Liver (tissue), 9 donors: Measurements from ENCODE around the gene HDDC3. TPM values are rescaled to one million over a fixed set of nuclear protein-coding genes. Genes with fewer than 3 reads are reported as not detected.

Source experiments
- DNase-seq: peaks from one replicate; pipeline ENCODE4 v3.0.0-alpha.2; 2017; ENCODE audit warnings: low spot score
- H3K27ac ChIP-seq, 2 donors: one replicate each; pipeline ENCODE4 v1.7.0; 2013; ENCODE audit warnings: inconsistent platforms in 2 of 2, low read length in 2 of 2, control low read depth in 1 of 2, low read depth in 1 of 2, mild to moderate bottlenecking in 1 of 2
- H3K27me3 ChIP-seq, 4 donors: one replicate each; pipeline versions ENCODE4 v1.6.1 to v1.7.0; 2013; ENCODE audit warnings: low read length in 3 of 4, inconsistent platforms in 1 of 4, mild to moderate bottlenecking in 1 of 4, moderate library complexity in 1 of 4; ENCODE audit not compliant: control insufficient read depth in 4 of 4, insufficient read depth in 4 of 4
- H3K36me3 ChIP-seq, 4 donors: one replicate each; pipeline versions ENCODE4 v1.6.1 to v1.7.0; 2013; ENCODE audit warnings: low read length in 3 of 4, mild to moderate bottlenecking in 3 of 4, low read depth in 1 of 4, moderate library complexity in 1 of 4; ENCODE audit not compliant: control insufficient read depth in 4 of 4, insufficient read depth in 3 of 4
- H3K4me1 ChIP-seq, 4 donors: one replicate each; pipeline versions ENCODE4 v1.6.1 to v1.7.0; 2013; ENCODE audit warnings: low read length in 3 of 4, mild to moderate bottlenecking in 3 of 4, moderate library complexity in 1 of 4; ENCODE audit not compliant: control insufficient read depth in 4 of 4, insufficient read depth in 4 of 4
- H3K4me3 ChIP-seq, 3 donors: one replicate each; pipeline versions ENCODE4 v1.6.1 to v1.7.0; 2013; ENCODE audit warnings: low read length in 3 of 3, control low read depth in 1 of 3, low read depth in 1 of 3, mild to moderate bottlenecking in 1 of 3
- H3K9ac ChIP-seq, 2 donors: one replicate each; pipeline ENCODE4 v1.7.0; 2013; ENCODE audit warnings: low read length in 2 of 2, mild to moderate bottlenecking in 2 of 2, moderate library complexity in 2 of 2, control low read depth in 1 of 2, low read depth in 1 of 2
- H3K9me3 ChIP-seq, 4 donors: one replicate each; pipeline versions ENCODE4 v1.6.1 to v1.7.0; 2013; ENCODE audit warnings: low read length in 3 of 4; ENCODE audit not compliant: control insufficient read depth in 4 of 4
- ATF3 ChIP-seq: IDR thresholded peaks from 2 replicates; pipeline ENCODE4 v1.6.1; 2016; ENCODE audit warnings: antibody characterized with exemption
- CTCF ChIP-seq: fragments of 150-350 bp; IDR thresholded peaks from 2 replicates; pipeline ENCODE4 v1.5.1; 2017; ENCODE audit warnings: improper control_type of control experiment, low read depth, low read length; ENCODE audit not compliant: missing input control
- EGR1 ChIP-seq, 2 donors: IDR thresholded peaks; 2 replicates each; pipeline ENCODE4 v1.6.1; 2016 to 2018; ENCODE audit warnings: antibody characterized with exemption in 2 of 2, low read depth in 2 of 2
- FOXA1 ChIP-seq: IDR thresholded peaks from 2 replicates; pipeline ENCODE4 v1.6.1; 2016; ENCODE audit warnings: antibody characterized with exemption
- FOXA2 ChIP-seq: IDR thresholded peaks from 2 replicates; pipeline ENCODE4 v1.6.1; 2016; ENCODE audit warnings: antibody characterized with exemption
- GABPA ChIP-seq, 2 donors: IDR thresholded peaks in 1 of 2; conservative IDR thresholded peaks in 1 of 2; 2 replicates each; pipeline ENCODE4 v1.6.1; 2016; ENCODE audit warnings: antibody characterized with exemption in 2 of 2, mild to moderate bottlenecking in 1 of 2, moderate library complexity in 1 of 2
- HNF4A ChIP-seq, 2 donors: conservative IDR thresholded peaks; 2 replicates each; pipeline ENCODE4 v1.6.1; 2016; ENCODE audit warnings: antibody characterized with exemption in 2 of 2, mild to moderate bottlenecking in 2 of 2
- HNF4G ChIP-seq: IDR thresholded peaks from 2 replicates; pipeline ENCODE4 v1.6.1; 2016; ENCODE audit warnings: antibody characterized with exemption
- MAX ChIP-seq: IDR thresholded peaks from 2 replicates; pipeline ENCODE4 v1.6.1; 2016; ENCODE audit warnings: antibody characterized with exemption
- NR2F2 ChIP-seq: IDR thresholded peaks from 2 replicates; pipeline ENCODE4 v1.6.1; 2016; ENCODE audit warnings: antibody characterized with exemption
- RAD21 ChIP-seq, 2 donors: IDR thresholded peaks; 2 replicates each; pipeline ENCODE4 v1.6.1; 2016; ENCODE audit warnings: antibody characterized with exemption in 2 of 2, mild to moderate bottlenecking in 2 of 2
- RXRA ChIP-seq, 2 donors: IDR thresholded peaks; 2 replicates each; pipeline ENCODE4 v1.6.1; 2017 to 2018; ENCODE audit warnings: antibody characterized with exemption in 2 of 2, mild to moderate bottlenecking in 1 of 2
- SP1 ChIP-seq: IDR thresholded peaks from 2 replicates; pipeline ENCODE4 v1.6.1; 2018; ENCODE audit warnings: antibody characterized with exemption, mild to moderate bottlenecking
- TAF1 ChIP-seq: conservative IDR thresholded peaks from 2 replicates; pipeline ENCODE4 v1.6.1; 2016; ENCODE audit warnings: antibody characterized with exemption, mild to moderate bottlenecking
- YY1 ChIP-seq: IDR thresholded peaks from 2 replicates; pipeline ENCODE4 v1.6.1; 2016; ENCODE audit warnings: antibody characterized with exemption, mild to moderate bottlenecking
- WGBS: extraction: QIAGEN DNeasy Blood & Tissue Kit; methylation state at CpG from one replicate; pipeline ENCODE4 v1.1.7; 2013; 5-methylcytosine and 5-hydroxymethylcytosine counted together
- polyA plus RNA-seq, 2 donors: library from polyadenylated mRNA; stranded (reverse) in 1 of 2; unstranded in 1 of 2; fragments of 200-250 nt in 1 of 2; fragments of >200 nt in 1 of 2; fragmentation: Nextera tagmentation in 1 of 2; extraction: Ambion mirVana in 1 of 2; gene quantifications; one replicate each; pipeline versions ENCODE4 v1.2.1 to v1.2.3, GENCODE V29; 2013 to 2015
- total RNA-seq, 2 donors: library from RNA; depleted of rRNA; stranded (reverse); fragments of >200 nt; gene quantifications; one replicate each; pipeline ENCODE4 v1.2.3, GENCODE V29; 2014
- TF ChIP-seq, protein P1 (sequence below): IDR thresholded peaks from 2 replicates; pipeline ENCODE4 v1.6.1; 2016; ENCODE audit warnings: antibody characterized with exemption
- TF ChIP-seq, protein P2 (sequence below): IDR thresholded peaks from 2 replicates; pipeline ENCODE4 v1.6.1; 2016; ENCODE audit warnings: antibody characterized with exemption, mild to moderate bottlenecking
- donor health status: healthy.
- donor health status: healthy.
- donor health status: healthy.
- donor health status: healthy.
- donor health status: healthy.

Gene HDDC3
- total and polyA plus RNA-seq, 4 donors = 12.5 to 15.4 (median 14.1) TPM

DNA sequence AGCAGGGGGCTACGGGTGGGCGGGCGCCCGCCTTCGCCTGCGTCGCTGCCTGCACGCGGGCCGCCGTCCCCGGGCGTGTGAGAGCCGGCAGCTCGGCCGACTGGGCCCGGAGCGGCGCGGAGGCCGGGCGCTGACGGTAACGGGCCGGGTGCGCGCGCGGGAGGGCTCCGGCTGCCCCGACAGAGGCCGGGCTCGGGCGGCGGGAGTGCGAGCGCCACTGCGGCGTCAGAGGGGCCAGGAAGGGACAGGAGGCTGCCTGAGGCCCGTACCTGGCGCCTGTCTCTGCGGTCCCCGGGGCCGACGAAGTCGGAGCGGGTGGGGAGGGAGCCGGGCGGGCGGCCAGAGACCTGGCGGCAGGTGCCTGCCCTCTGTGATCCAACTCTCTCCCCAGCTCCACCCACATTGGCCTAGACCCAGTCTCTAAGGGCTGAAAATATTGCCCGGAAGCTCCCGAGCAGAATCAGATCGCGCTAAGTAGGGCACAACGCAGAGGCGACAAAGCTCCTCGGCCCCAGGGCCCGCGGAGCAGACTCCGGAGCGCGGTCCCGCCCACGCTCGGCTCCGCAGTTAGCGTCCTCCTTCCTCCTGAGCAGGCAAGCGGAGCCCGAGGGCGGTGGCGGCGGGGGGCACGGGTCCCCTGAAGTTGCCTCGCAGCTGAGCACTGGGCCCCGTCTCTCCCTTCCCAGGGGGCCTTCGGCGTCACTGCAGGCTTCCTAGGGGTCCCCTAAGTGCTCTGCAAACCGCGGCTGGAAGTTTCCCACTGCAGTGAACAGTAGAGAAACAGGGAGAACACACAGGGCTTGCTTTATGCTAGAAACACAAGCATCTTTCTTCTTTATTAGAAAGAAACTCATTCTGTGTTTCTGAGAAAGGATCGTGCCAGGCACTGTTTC, 29.3 kb downstream of the HDDC3 start, which contains the start of gene MAN2A2 (continued):
- TF ChIP-seq, protein P1, sequence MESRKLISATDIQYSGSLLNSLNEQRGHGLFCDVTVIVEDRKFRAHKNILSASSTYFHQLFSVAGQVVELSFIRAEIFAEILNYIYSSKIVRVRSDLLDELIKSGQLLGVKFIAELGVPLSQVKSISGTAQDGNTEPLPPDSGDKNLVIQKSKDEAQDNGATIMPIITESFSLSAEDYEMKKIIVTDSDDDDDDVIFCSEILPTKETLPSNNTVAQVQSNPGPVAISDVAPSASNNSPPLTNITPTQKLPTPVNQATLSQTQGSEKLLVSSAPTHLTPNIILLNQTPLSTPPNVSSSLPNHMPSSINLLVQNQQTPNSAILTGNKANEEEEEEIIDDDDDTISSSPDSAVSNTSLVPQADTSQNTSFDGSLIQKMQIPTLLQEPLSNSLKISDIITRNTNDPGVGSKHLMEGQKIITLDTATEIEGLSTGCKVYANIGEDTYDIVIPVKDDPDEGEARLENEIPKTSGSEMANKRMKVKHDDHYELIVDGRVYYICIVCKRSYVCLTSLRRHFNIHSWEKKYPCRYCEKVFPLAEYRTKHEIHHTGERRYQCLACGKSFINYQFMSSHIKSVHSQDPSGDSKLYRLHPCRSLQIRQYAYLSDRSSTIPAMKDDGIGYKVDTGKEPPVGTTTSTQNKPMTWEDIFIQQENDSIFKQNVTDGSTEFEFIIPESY = no peak
- TF ChIP-seq FOXA1 = no peak

DNA sequence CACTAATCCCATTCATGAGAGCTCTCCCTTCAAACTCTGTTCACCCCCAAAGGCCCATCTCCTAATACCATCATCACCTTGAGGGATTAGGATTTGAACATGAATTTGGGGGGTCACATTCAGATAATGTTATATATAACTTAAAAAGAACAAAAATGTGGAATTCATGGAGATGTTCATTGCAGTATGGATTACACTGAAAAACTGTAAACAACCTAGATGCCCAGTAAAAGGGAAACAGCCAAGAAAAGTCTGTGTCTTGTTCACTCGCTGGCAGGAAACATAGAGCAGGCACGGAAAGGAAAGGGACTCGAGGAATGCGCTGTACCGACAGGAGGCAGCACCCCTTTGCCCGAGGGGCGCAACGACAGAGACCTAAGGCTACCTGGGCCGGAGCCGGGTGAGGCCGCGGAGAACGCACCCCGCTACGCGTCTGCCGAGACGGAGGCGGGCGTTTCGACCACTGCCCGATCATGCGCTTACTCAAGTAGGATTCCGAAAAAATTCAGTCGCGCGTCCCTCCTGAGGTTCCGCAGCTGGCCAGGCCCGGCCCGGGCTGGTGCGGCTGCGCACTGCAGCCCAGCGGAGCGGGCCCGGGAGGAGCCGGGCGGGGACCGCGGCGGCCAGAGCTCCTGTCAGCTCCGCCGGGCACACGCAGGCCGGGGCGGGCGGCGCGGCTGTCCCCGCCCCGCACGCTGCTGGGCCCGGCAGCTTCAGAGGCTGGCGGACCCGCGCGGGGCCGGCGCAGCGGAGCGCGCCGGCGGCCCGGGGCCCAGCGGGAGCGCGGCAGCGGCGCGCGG, 30.1 kb downstream of the HDDC3 start:
- Histone ChIP-seq H3K4me3 (peak overlapping the region; percentile 51 to 87 (median 78)), H3K27ac (peak overlapping the region; percentile 74 to 84), H3K4me1 (peaks cover 0 to 18% (median 9%) of the 10 kb centered on the region in 4 donors), H3K27me3 (no peaks in the 10 kb centered on the region), H3K9ac (peak overlapping the region; percentile 2 to 60), H3K36me3 (peaks cover 20 to 25% (median 23%) of the 10 kb centered on the region in 4 donors), H3K9me3 (no peaks in the 10 kb centered on the region)
- DNase-seq = peak; percentile 79
- TF ChIP-seq HNF4G = no peak
- TF ChIP-seq, protein P2, sequence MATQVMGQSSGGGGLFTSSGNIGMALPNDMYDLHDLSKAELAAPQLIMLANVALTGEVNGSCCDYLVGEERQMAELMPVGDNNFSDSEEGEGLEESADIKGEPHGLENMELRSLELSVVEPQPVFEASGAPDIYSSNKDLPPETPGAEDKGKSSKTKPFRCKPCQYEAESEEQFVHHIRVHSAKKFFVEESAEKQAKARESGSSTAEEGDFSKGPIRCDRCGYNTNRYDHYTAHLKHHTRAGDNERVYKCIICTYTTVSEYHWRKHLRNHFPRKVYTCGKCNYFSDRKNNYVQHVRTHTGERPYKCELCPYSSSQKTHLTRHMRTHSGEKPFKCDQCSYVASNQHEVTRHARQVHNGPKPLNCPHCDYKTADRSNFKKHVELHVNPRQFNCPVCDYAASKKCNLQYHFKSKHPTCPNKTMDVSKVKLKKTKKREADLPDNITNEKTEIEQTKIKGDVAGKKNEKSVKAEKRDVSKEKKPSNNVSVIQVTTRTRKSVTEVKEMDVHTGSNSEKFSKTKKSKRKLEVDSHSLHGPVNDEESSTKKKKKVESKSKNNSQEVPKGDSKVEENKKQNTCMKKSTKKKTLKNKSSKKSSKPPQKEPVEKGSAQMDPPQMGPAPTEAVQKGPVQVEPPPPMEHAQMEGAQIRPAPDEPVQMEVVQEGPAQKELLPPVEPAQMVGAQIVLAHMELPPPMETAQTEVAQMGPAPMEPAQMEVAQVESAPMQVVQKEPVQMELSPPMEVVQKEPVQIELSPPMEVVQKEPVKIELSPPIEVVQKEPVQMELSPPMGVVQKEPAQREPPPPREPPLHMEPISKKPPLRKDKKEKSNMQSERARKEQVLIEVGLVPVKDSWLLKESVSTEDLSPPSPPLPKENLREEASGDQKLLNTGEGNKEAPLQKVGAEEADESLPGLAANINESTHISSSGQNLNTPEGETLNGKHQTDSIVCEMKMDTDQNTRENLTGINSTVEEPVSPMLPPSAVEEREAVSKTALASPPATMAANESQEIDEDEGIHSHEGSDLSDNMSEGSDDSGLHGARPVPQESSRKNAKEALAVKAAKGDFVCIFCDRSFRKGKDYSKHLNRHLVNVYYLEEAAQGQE = peak; percentile 30
- TF ChIP-seq HNF4A (conservative IDR thresholded peaks at IDR 0.05) = no peak
- peak; percentile 62 for TF ChIP-seq CTCF
- TF ChIP-seq FOXA1 = no peak
- TF ChIP-seq ATF3 = no peak
- peak; percentile 40 for TF ChIP-seq YY1
- TF ChIP-seq TAF1 = no peak
- no peak for TF ChIP-seq EGR1 (IDR thresholded peaks at IDR 0.05; ENCODE audit: low read depth in 2 of 2)
- no peak for TF ChIP-seq FOXA2
- no peak for TF ChIP-seq RXRA (IDR thresholded peaks at IDR 0.05)
- TF ChIP-seq MAX = no peak
- no peak for TF ChIP-seq GABPA (IDR thresholded peaks at IDR 0.05 in 1 of 2, conservative IDR thresholded peaks at IDR 0.05 in 1 of 2)
- TF ChIP-seq RAD21 (IDR thresholded peaks at IDR 0.05) = peak; percentile 64 to 70
- TF ChIP-seq NR2F2 = no peak
- TF ChIP-seq, protein P1 = no peak
- peak; percentile 34 for TF ChIP-seq SP1
- WGBS = under 1% methylated on average over 71 of the region's 71 CpGs
